Amniotic stem cell (primary cell): Measurements from ENCODE around the gene KCNA1.

Experiments used
- DNase-seq: peaks from one replicate; lab custom pipeline; 2025; lab: John Stamatoyannopoulos, UW

The KCNA1 gene

GRCh38 chr12:4960547-4960946, 50.8 kb downstream of the KCNA1 start:
- DNase-seq = no peak

DNA sequence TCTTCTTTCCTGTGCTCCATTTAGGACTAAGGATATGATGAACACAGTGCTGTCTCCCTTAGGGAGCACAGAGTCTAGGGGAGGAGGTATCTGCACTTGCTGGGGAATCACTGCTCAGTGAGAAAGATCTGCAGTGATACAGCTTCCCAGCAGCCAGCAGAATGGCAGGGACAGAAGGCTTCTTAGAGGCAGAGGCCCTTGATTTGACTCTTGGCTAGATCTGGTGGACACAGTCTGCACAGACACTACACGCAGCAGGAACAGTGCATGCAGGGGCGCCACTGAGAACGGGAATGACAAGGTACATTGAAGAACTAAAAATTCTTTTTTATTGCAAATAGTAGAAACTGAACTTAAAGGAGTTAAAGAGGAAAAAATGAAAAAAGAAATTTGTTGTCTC, 51.6 kb downstream of the KCNA1 start:
- DNase-seq = no peak

- DNase-seq = no peak
These were observed 53.1 kb downstream of the KCNA1 start for GRCh38 chr12:4962539-4963486.
